ENCODE data around the gene LRRC23. TPM values are rescaled to one million over a fixed set of nuclear protein-coding genes. Genes with fewer than 3 reads are reported as not detected.

The LRRC23 gene
- total and polyA plus RNA-seq, 2 of the 13 experiments (the other 11 are each of a cell fraction or from before 2014, with no cell fraction given) = 6.0 to 7.8 TPM

GRCh38 chr12:6904280-6905276 lies at the start of gene LRRC23 (continued):
- TF ChIP-seq TFE3 (CRISPR knock-in tag; IDR thresholded peaks at IDR 0.05) (no peak), ZNF414 (CRISPR knock-in tag; IDR thresholded peaks at IDR 0.05) (no peak), ZFP90 (CRISPR knock-in tag; IDR thresholded peaks at IDR 0.05; ENCODE audit: borderline replicate concordance) (no peak), YEATS4 (CRISPR knock-in tag; IDR thresholded peaks at IDR 0.05; ENCODE audit: borderline replicate concordance) (peak; percentile 59; the same call in 1 of the 2 replicates), ZFY (CRISPR knock-in tag; IDR thresholded peaks at IDR 0.05) (peak; percentile 46; the same call in 1 of the 2 replicates), ZBTB46 (CRISPR knock-in tag; IDR thresholded peaks at IDR 0.05; ENCODE audit: borderline replicate concordance) (no peak), ZFP82 (CRISPR knock-in tag; IDR thresholded peaks at IDR 0.05; ENCODE audit: borderline replicate concordance) (no peak), MEF2D (CRISPR knock-in tag; IDR thresholded peaks at IDR 0.05) (0 out of 2 replicates have a peak, but pooled peaks have one; percentile 24), ZNF607 (CRISPR knock-in tag; IDR thresholded peaks at IDR 0.05; ENCODE audit: borderline replicate concordance) (peak; percentile 58; the same call in 1 of the 2 replicates), DMAP1 (CRISPR knock-in tag; IDR thresholded peaks at IDR 0.05) (peak; percentile 42; the same call in 1 of the 2 replicates), THRA (CRISPR knock-in tag; IDR thresholded peaks at IDR 0.05; ENCODE audit: borderline replicate concordance) (no peak), MXI1 (IDR thresholded peaks at IDR 0.05; ENCODE audit: borderline replicate concordance, low read depth, low read length) (peak; percentile 94; the same call in 2 of the 3 replicates), GATAD1 (CRISPR knock-in tag; IDR thresholded peaks at IDR 0.05) (0 out of 2 replicates have a peak, but pooled peaks have one; percentile 16), MYC (CRISPR knock-in tag; IDR thresholded peaks at IDR 0.05; ENCODE audit: borderline replicate concordance) (peak; percentile 21; the same call in 1 of the 2 replicates), EP300 (IDR thresholded peaks at IDR 0.05; ENCODE audit: low read depth in 2 of 2, low read length in 2 of 2) (peak in 1 of 2 experiments; percentile 63; a peak in 1 of 4 replicates), EP300 (CRISPR knock-in tag; IDR thresholded peaks at IDR 0.05; ENCODE audit: borderline replicate concordance) (no peak), SP2 (CRISPR knock-in tag; IDR thresholded peaks at IDR 0.05) (peak; percentile 64), KDM5B (CRISPR knock-in tag; IDR thresholded peaks at IDR 0.05; ENCODE audit: borderline replicate concordance) (no peak), DRAP1 (CRISPR knock-in tag; IDR thresholded peaks at IDR 0.05) (peak; percentile 57; the same call in 1 of the 2 replicates), FOXK1 (CRISPR knock-in tag; IDR thresholded peaks at IDR 0.05; ENCODE audit: borderline replicate concordance, low read depth) (no peak), ZNF264 (CRISPR knock-in tag; IDR thresholded peaks at IDR 0.05) (peak; percentile 25; the same call in 1 of the 2 replicates), ATF3 (CRISPR knock-in tag; IDR thresholded peaks at IDR 0.05) (0 out of 2 replicates have a peak, but pooled peaks have one; percentile 23)
